Measurements from ENCODE around the gene C11orf98.

The C11orf98 gene

GRCh38 chr11:62708392-62708791, 43.4 kb upstream of the C11orf98 start:
- Histone ChIP-seq H3K4me1 (ENCODE audit: low read length) (peaks cover 48% of the 10 kb centered on the region), H4K20me1 (ENCODE audit: insufficient read depth, low read length) (no peaks in the 10 kb centered on the region), H3K9me3 (replicated peaks; ENCODE audit: insufficient read depth, low read length) (no peaks in the 10 kb centered on the region), H3F3A (ENCODE audit: insufficient read depth, low read length) (peaks cover 53% of the 10 kb centered on the region), H3K4me3 (ENCODE audit: low read length) (peak overlapping the region; percentile 70), H3K36me3 (replicated peaks; ENCODE audit: insufficient read depth, low read length) (no peaks in the 10 kb centered on the region), H3K27me3 (replicated peaks; ENCODE audit: insufficient read depth, low read length) (no peaks in the 10 kb centered on the region), H3K79me2 (ENCODE audit: low read length) (peaks cover 37% of the 10 kb centered on the region), H3K4me2 (ENCODE audit: low read depth, low read length) (peak overlapping the region; percentile 96), H3K27ac (ENCODE audit: low read length) (peak overlapping the region; percentile 93; the same call in 1 of the 2 replicates), H3K9ac (ENCODE audit: low read length) (peak overlapping the region; percentile 93; the same call in 1 of the 2 replicates), H2AFZ (ENCODE audit: low read length) (peak overlapping the region; percentile 68), H3K9me2 (replicated peaks; ENCODE audit: insufficient read depth, low read length) (no peaks in the 10 kb centered on the region)
- DNase-seq = no peak
- TF ChIP-seq EZH2phosphoT487 (IDR thresholded peaks at IDR 0.05; ENCODE audit: low read length) (no peak), EZH2 (optimal IDR thresholded peaks at IDR 0.05; ENCODE audit: low read depth, low read length) (no peak)

- H3K9me2 ChIP-seq (replicated peaks; ENCODE audit: insufficient read depth, low read length) = no peaks in the 10 kb centered on the region
- peak within 1 kb of the TSS; percentile 93; the same call in 1 of the 2 replicates for H3K9ac ChIP-seq (ENCODE audit: low read length)
- no peaks in the 10 kb centered on the region for H3K36me3 ChIP-seq (replicated peaks; ENCODE audit: insufficient read depth, low read length)
- no peaks in the 10 kb centered on the region for H3K27me3 ChIP-seq (replicated peaks; ENCODE audit: insufficient read depth, low read length)
- H3K9me3 ChIP-seq (replicated peaks; ENCODE audit: insufficient read depth, low read length) = no peaks in the 10 kb centered on the region
- H3F3A ChIP-seq (ENCODE audit: insufficient read depth, low read length) = peaks cover 42% of the 10 kb centered on the region
- H2AFZ ChIP-seq (ENCODE audit: low read length) = peak within 1 kb of the TSS; percentile 87
- H3K4me1 ChIP-seq (ENCODE audit: low read length) = peaks cover 37% of the 10 kb centered on the region
- TF ChIP-seq EZH2 (optimal IDR thresholded peaks at IDR 0.05; ENCODE audit: low read depth, low read length) (no peak), EZH2phosphoT487 (IDR thresholded peaks at IDR 0.05; ENCODE audit: low read length) (no peak), CTCF (IDR thresholded peaks at IDR 0.05; ENCODE audit: low read length) (no peak)
- H4K20me1 ChIP-seq (ENCODE audit: insufficient read depth, low read length) = no peaks in the 10 kb centered on the region
- H3K27ac ChIP-seq (ENCODE audit: low read length) = peak within 1 kb of the TSS; percentile 2; the same call in 1 of the 2 replicates
- DNase-seq = no peak
- H3K4me2 ChIP-seq (ENCODE audit: low read depth, low read length) = peak within 1 kb of the TSS; percentile 96
- peaks cover 30% of the 10 kb centered on the region for H3K79me2 ChIP-seq (ENCODE audit: low read length)
- H3K4me3 ChIP-seq (ENCODE audit: low read length) = peak within 1 kb of the TSS; percentile 83
Measured at GRCh38 chr11:62707277-62707861, 42.4 kb upstream of the C11orf98 start, which contains the start of the genes BSCL2 and GNG3. Gene BSCL2, minus strand, starts transcription at chr11:62707424. Its CDS starts 229 bp downstream, at chr11:62707195. Gene GNG3, plus strand, starts transcription at chr11:62707676. Its CDS starts 620 bp downstream, at chr11:62708296.

- H3K4me1 ChIP-seq (ENCODE audit: low read length) = peaks cover 35% of the 10 kb centered on the region
- DNase-seq = no peak
- no peaks in the 10 kb centered on the region for H4K20me1 ChIP-seq (ENCODE audit: insufficient read depth, low read length)
- peak overlapping the region; percentile 87 for H2AFZ ChIP-seq (ENCODE audit: low read length)
- H3K27ac ChIP-seq (ENCODE audit: low read length) = peak overlapping the region; percentile 2; the same call in 1 of the 2 replicates
- TF ChIP-seq EZH2 (optimal IDR thresholded peaks at IDR 0.05; ENCODE audit: low read depth, low read length) = no peak
- no peak for TF ChIP-seq CTCF (IDR thresholded peaks at IDR 0.05; ENCODE audit: low read length)
- no peak for TF ChIP-seq EZH2phosphoT487 (IDR thresholded peaks at IDR 0.05; ENCODE audit: low read length)
- H3K79me2 ChIP-seq (ENCODE audit: low read length) = peaks cover 26% of the 10 kb centered on the region
- H3F3A ChIP-seq (ENCODE audit: insufficient read depth, low read length) = peaks cover 40% of the 10 kb centered on the region
- H3K9me3 ChIP-seq (replicated peaks; ENCODE audit: insufficient read depth, low read length) = no peaks in the 10 kb centered on the region
- H3K36me3 ChIP-seq (replicated peaks; ENCODE audit: insufficient read depth, low read length) = no peaks in the 10 kb centered on the region
- H3K9ac ChIP-seq (ENCODE audit: low read length) = no peak overlapping the region
- no peaks in the 10 kb centered on the region for H3K27me3 ChIP-seq (replicated peaks; ENCODE audit: insufficient read depth, low read length)
- peak overlapping the region; percentile 83 for H3K4me3 ChIP-seq (ENCODE audit: low read length)
- H3K9me2 ChIP-seq (replicated peaks; ENCODE audit: insufficient read depth, low read length) = no peaks in the 10 kb centered on the region
- H3K4me2 ChIP-seq (ENCODE audit: low read depth, low read length) = peak overlapping the region; percentile 81; the same call in 1 of the 2 replicates
Measured at GRCh38 chr11:62706850-62707247, 41.8 kb upstream of the C11orf98 start.
